KG1 (cell line): ENCODE data around the gene MRPL20.
"Not testable (repeated sequence)": the region's sequence is repeated elsewhere in the genome, so short reads cannot be mapped to it uniquely, and the experiment has no call there.

Experiments used
- DNase-seq: peaks from one replicate; lab custom pipeline; 2025; lab: John Stamatoyannopoulos, UW

Gene MRPL20

GRCh38 chr1:1425753-1426495, 18.8 kb upstream of the MRPL20 start:
- no peak for DNase-seq

- DNase-seq: no peak
Observed at GRCh38 chr1:1425426-1425752, 18.3 kb upstream of the MRPL20 start.

GRCh38 chr1:1424707-1425106, 17.6 kb upstream of the MRPL20 start:
- DNase-seq: no peak

- DNase-seq: no peak
Observed at GRCh38 chr1:1423245-1423597, 16.1 kb upstream of the MRPL20 start.

- DNase-seq: no peak
Observed at GRCh38 chr1:1422465-1423244, 15.6 kb upstream of the MRPL20 start.

- DNase-seq: no peak
Observed at GRCh38 chr1:1421907-1422464, 14.9 kb upstream of the MRPL20 start.

- DNase-seq: no peak
Observed at GRCh38 chr1:1421147-1421906, 14.2 kb upstream of the MRPL20 start, which contains the start of gene ANKRD65. Gene ANKRD65, minus strand, starts transcription at chr1:1421276. Its CDS starts 271 bp downstream, at chr1:1421005.

- no peak for DNase-seq
Observed at GRCh38 chr1:1420654-1421141, 13.6 kb upstream of the MRPL20 start.

GRCh38 chr1:1419813-1420653, 12.9 kb upstream of the MRPL20 start:
- DNase-seq: no peak

GRCh38 chr1:1419363-1419812, 12.3 kb upstream of the MRPL20 start:
- DNase-seq: no peak

GRCh38 chr1:1418464-1419362, 11.6 kb upstream of the MRPL20 start:
- no peak for DNase-seq

GRCh38 chr1:1417825-1418463, 10.9 kb upstream of the MRPL20 start:
- not testable (repeated sequence) for DNase-seq

GRCh38 chr1:1417396-1417795, 10.3 kb upstream of the MRPL20 start:
- not testable (repeated sequence) for DNase-seq

GRCh38 chr1:1415751-1416150, 8.7 kb upstream of the MRPL20 start:
- no peak for DNase-seq

GRCh38 chr1:1412311-1412902, 5.3 kb upstream of the MRPL20 start:
- not testable (repeated sequence) for DNase-seq

GRCh38 chr1:1411626-1412025, 4.5 kb upstream of the MRPL20 start:
- DNase-seq: no peak

- DNase-seq: not testable (repeated sequence)
Observed at GRCh38 chr1:1410238-1410637, 3.1 kb upstream of the MRPL20 start.

GRCh38 chr1:1407636-1408318, 684 bp upstream of the MRPL20 start:
- no peak for DNase-seq
